ENCODE data around the gene EPM2AIP1.

The EPM2AIP1 gene

DNA sequence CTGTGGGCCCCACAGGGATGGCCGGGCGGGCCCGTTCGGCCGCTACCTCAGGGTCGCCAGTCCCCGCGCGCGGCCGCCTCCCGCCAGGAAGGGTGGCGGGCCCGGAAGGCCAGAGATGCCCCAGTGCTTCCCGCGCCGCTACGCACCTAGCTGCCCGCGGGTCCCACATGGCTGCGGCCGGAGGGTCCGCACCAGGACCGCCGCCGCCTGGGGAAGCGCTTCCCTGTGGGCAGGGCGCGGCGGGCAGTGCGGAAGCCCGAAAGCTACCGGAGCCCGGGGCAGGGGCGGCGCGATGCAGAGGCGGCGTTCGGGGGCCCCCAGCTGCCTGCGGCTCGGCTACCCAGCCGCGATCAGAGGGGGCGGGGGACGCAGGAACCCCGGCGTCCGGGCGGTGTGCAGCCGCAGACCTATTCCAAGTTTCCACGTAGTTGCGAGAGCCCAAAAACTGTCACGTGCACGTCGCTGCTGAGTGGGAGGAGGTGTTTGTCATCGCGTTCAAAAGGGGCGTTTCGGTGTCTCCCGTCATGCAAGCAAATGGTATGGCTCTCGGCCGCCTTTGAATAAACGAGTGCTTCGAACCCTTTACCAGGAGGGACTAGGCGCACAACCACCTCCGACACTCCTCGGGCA is 48.2 kb downstream of the EPM2AIP1 start, which contains the start of gene TRANK1:
Gene TRANK1 (minus strand): TSS at position 414 of the 630 bp plus-strand sequence. CDS start 245 bp downstream, at position 169.
- no peaks in the 10 kb centered on the region for H3K36me3 ChIP-seq (ENCODE audit: control insufficient read depth, low read depth, low read length)
- H3K4me1 ChIP-seq (ENCODE audit: control insufficient read depth, low read depth, low read length) = peaks cover 6% of the 10 kb centered on the region
- H3K27ac ChIP-seq (ENCODE audit: low read length) = no peak within 1 kb of the TSS
- no peaks in the 10 kb centered on the region for H3K9me3 ChIP-seq (ENCODE audit: control insufficient read depth, low read depth, low read length)
- H3K4me3 ChIP-seq (ENCODE audit: low read length) = peak within 1 kb of the TSS; percentile 73
- peaks cover 28% of the 10 kb centered on the region for H3K27me3 ChIP-seq (ENCODE audit: control insufficient read depth, insufficient read depth, low read length)
- H3K9ac ChIP-seq (ENCODE audit: low read length) = peak within 1 kb of the TSS; percentile 52

DNA sequence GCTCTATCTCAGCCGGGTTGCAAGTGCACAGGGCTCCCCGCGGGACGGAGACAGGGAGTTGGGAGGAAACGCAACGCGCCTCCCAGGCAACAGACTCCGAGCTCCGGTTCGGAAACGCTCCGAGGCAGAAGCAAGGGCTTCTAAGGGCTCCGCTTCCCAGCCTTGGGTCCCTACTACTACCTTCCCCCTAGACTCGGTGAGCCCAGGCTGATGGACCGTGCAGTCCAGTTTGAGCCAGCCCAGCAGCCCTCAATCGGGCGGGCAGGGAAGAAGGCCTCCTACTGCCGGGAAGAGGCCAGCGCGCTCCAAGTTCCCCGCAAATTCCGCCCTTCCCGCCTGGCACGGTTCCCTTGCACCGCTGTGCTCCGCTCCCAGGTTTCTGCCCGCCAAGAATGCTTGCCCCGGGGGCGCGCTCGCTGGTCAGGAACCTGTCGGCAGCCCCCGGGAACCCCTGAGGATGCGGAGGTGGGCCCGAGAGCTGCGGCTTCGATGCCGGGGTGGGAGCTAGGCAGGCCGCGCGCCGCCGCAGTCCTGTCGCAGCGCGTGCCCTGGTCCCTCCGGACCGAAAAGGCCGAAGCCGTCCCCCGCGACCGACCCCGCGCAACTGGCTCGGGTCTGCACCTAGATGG is 48.8 kb downstream of the EPM2AIP1 start:
- H3K36me3 ChIP-seq (ENCODE audit: control insufficient read depth, low read depth, low read length) = no peaks in the 10 kb centered on the region
- no peaks in the 10 kb centered on the region for H3K9me3 ChIP-seq (ENCODE audit: control insufficient read depth, low read depth, low read length)
- no peak overlapping the region for H3K27ac ChIP-seq (ENCODE audit: low read length)
- H3K4me3 ChIP-seq (ENCODE audit: low read length) = peak overlapping the region; percentile 73
- peaks cover 6% of the 10 kb centered on the region for H3K4me1 ChIP-seq (ENCODE audit: control insufficient read depth, low read depth, low read length)
- H3K27me3 ChIP-seq (ENCODE audit: control insufficient read depth, insufficient read depth, low read length) = peaks cover 28% of the 10 kb centered on the region
- peak overlapping the region; percentile 52 for H3K9ac ChIP-seq (ENCODE audit: low read length)

DNA sequence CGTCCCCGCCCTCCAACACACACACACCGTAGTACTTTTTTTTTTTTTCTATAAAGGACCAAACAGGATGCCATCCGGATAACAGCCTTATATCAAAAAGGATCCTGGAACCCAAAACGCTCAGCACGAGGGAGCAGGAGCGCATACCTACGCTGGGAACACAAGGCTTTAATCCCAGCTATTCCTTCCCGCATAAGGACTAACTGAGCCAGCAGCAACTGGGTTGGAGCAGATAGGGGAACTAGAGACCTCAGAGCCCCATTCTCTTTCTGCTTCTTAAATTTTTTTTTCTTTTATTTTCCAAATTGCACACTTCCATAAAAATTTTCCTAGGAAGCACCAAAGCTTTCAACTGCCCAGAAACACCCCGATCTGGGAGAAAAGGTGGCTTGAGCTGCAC is 49.3 kb downstream of the EPM2AIP1 start:
- Histone ChIP-seq H3K27me3 (ENCODE audit: control insufficient read depth, insufficient read depth, low read length) (peaks cover 28% of the 10 kb centered on the region), H3K4me1 (ENCODE audit: control insufficient read depth, low read depth, low read length) (peaks cover 6% of the 10 kb centered on the region), H3K9me3 (ENCODE audit: control insufficient read depth, low read depth, low read length) (no peaks in the 10 kb centered on the region), H3K9ac (ENCODE audit: low read length) (peak overlapping the region; percentile 52), H3K4me3 (ENCODE audit: low read length) (peak overlapping the region; percentile 73), H3K36me3 (ENCODE audit: control insufficient read depth, low read depth, low read length) (no peaks in the 10 kb centered on the region), H3K27ac (ENCODE audit: low read length) (no peak overlapping the region)

DNA sequence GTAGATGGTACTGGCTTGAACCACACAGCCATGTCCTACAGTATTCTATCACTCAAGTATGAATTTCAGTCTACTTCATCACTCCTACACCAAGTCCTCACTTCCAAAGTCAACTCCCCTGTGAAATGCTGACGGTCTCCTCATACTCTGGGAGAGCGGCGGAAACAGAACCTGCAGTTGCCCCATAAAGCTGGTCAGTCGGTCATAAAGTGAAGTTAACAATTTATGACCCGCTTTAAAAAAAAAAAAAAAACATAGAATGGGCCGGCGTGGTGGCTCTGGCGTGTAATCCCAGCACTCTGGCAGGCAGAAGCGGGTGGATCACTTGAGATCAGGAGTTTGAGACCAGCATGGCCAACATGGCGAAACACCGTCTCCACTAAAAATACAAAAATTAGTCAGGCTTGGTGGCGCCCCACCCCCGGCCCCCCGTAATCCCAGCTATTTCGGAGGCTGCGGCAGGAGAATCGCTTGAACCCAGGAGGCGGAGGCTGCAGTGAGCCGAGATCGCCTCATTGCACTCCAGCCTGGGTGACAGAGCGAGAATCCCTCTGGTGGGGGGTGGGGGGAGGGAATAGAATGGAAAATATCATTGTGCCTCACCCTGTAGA is 50.2 kb downstream of the EPM2AIP1 start:
- H3K27ac ChIP-seq (ENCODE audit: low read length) = no peak overlapping the region
- peaks cover 9% of the 10 kb centered on the region for H3K4me1 ChIP-seq (ENCODE audit: control insufficient read depth, low read depth, low read length)
- no peaks in the 10 kb centered on the region for H3K36me3 ChIP-seq (ENCODE audit: control insufficient read depth, low read depth, low read length)
- no peak overlapping the region for H3K4me3 ChIP-seq (ENCODE audit: low read length)
- peaks cover 28% of the 10 kb centered on the region for H3K27me3 ChIP-seq (ENCODE audit: control insufficient read depth, insufficient read depth, low read length)
- H3K9ac ChIP-seq (ENCODE audit: low read length) = no peak overlapping the region
- H3K9me3 ChIP-seq (ENCODE audit: control insufficient read depth, low read depth, low read length) = no peaks in the 10 kb centered on the region

DNA sequence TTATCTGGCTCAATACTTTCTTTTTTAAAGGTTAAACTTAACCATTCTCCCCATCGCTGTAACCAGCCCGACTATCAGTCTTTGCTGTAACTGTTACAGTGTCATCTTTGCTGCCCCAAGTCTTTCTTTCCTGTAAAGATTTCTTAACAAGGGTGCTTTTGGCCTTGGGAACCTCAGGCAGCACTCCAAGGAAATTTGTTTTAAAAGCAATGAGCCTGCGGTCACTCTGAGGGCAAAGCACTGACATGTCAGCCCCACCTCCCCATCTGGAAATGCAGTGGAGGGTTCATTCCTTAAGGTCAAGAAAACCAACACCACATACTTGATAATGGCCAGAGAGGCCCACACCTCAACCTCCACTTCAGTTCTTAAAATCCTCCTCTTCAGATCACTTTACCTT is 51.3 kb downstream of the EPM2AIP1 start:
- H3K27me3 ChIP-seq (ENCODE audit: control insufficient read depth, insufficient read depth, low read length) = peaks cover 28% of the 10 kb centered on the region
- no peaks in the 10 kb centered on the region for H3K36me3 ChIP-seq (ENCODE audit: control insufficient read depth, low read depth, low read length)
- H3K4me1 ChIP-seq (ENCODE audit: control insufficient read depth, low read depth, low read length) = peaks cover 15% of the 10 kb centered on the region
- no peak overlapping the region for H3K4me3 ChIP-seq (ENCODE audit: low read length)
- no peaks in the 10 kb centered on the region for H3K9me3 ChIP-seq (ENCODE audit: control insufficient read depth, low read depth, low read length)
- no peak overlapping the region for H3K9ac ChIP-seq (ENCODE audit: low read length)
- no peak overlapping the region for H3K27ac ChIP-seq (ENCODE audit: low read length)

DNA sequence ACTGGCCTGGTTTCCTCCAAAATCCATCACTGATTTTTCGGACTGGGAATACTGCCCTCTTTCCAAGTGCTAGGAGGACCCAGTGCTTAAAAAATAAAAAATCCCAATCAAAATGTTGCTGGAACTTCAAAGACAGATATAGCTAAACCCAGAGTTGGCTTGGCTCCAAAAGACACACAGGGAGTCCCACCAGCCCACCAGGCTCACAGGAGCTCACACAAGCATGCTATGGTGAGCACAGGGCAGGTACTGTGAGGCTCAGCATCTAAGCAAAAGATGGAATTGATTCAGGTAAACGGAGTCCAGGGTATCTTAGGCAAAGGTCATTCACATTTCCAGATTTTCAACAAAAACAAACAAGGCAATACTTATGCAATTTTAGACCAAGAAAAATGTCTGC is 51.8 kb downstream of the EPM2AIP1 start:
- peaks cover 15% of the 10 kb centered on the region for H3K4me1 ChIP-seq (ENCODE audit: control insufficient read depth, low read depth, low read length)
- H3K36me3 ChIP-seq (ENCODE audit: control insufficient read depth, low read depth, low read length) = no peaks in the 10 kb centered on the region
- H3K9ac ChIP-seq (ENCODE audit: low read length) = no peak overlapping the region
- no peak overlapping the region for H3K4me3 ChIP-seq (ENCODE audit: low read length)
- H3K9me3 ChIP-seq (ENCODE audit: control insufficient read depth, low read depth, low read length) = no peaks in the 10 kb centered on the region
- H3K27ac ChIP-seq (ENCODE audit: low read length) = no peak overlapping the region
- peaks cover 28% of the 10 kb centered on the region for H3K27me3 ChIP-seq (ENCODE audit: control insufficient read depth, insufficient read depth, low read length)

DNA sequence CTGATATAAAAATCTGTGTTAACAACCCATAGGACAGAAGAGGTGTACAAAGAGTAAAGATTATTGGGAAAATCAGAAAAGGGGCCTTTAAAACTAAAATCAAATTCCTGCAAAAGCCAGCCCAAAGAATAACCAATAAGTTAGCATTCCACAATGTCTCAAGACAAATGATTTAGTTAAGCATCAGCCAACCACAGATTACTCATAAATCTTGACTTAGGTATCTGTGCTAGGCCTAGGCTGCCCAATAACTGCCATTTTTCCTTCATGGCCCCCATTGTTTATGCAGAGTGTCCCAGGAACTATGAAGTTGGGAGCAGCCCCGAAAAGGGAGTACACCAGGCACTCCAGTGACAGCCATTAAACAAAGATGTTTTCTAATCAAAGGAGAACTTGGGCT is 55.4 kb downstream of the EPM2AIP1 start:
- Histone ChIP-seq H3K27ac (ENCODE audit: low read length) (no peak overlapping the region), H3K4me1 (ENCODE audit: control insufficient read depth, low read depth, low read length) (peaks cover 23% of the 10 kb centered on the region), H3K27me3 (ENCODE audit: control insufficient read depth, insufficient read depth, low read length) (no peaks in the 10 kb centered on the region), H3K36me3 (ENCODE audit: control insufficient read depth, low read depth, low read length) (no peaks in the 10 kb centered on the region), H3K4me3 (ENCODE audit: low read length) (no peak overlapping the region), H3K9me3 (ENCODE audit: control insufficient read depth, low read depth, low read length) (no peaks in the 10 kb centered on the region), H3K9ac (ENCODE audit: low read length) (no peak overlapping the region)
